Thoracic aorta (tissue), 2 donors: ENCODE measurements around the gene CHMP6. TPM values are rescaled to one million over a fixed set of nuclear protein-coding genes. Genes with fewer than 3 reads are reported as not detected.

ENCODE experiments used
- ATAC-seq: fragments of 150-250 bp; one replicate; pipeline ENCODE4 v1.8.0; 2017; ENCODE audit warnings: low read depth; ENCODE audit not compliant: insufficient number of reproducible peaks, low FRiP score
- DNase-seq: peaks from one replicate; pipeline ENCODE4 v3.0.0-alpha.2; 2020; ENCODE audit warnings: low spot score
- H3K27ac ChIP-seq, 2 donors: fragments of 200-600 bp; sonication (generic); 1 replicate in 1 of 2; 2 replicates in 1 of 2; pipeline ENCODE4 v1.5.1; 2016; ENCODE audit warnings: mild to moderate bottlenecking in 2 of 2, moderate library complexity in 2 of 2
- H3K27me3 ChIP-seq: fragments of 200-600 bp; sonication (generic); replicated peaks from 2 replicates; pipeline ENCODE4 v1.6.0; 2016; ENCODE audit warnings: mild to moderate bottlenecking; ENCODE audit not compliant: insufficient read depth
- H3K36me3 ChIP-seq: fragments of 200-600 bp; sonication (generic); one replicate; pipeline ENCODE4 v1.5.1; 2016
- H3K4me1 ChIP-seq, 2 donors: fragments of 200-600 bp; sonication (generic); 1 replicate in 1 of 2; 2 replicates in 1 of 2; pipeline versions ENCODE4 v1.5.1 to v1.6.0; 2016; ENCODE audit warnings: low read depth in 2 of 2, mild to moderate bottlenecking in 1 of 2; ENCODE audit not compliant: control insufficient read depth in 1 of 2
- H3K4me3 ChIP-seq: fragments of 200-600 bp; sonication (generic); 2 replicates; pipeline ENCODE4 v1.5.1; 2016; ENCODE audit warnings: mild to moderate bottlenecking
- H3K9me3 ChIP-seq: fragments of 200-600 bp; sonication (generic); 2 replicates; pipeline ENCODE4 v1.5.1; 2016
- CTCF ChIP-seq: fragments of 200-600 bp; sonication (generic); IDR thresholded peaks from one replicate; pipeline ENCODE4 v1.5.1; 2019; ENCODE audit warnings: antibody characterized with exemption
- total RNA-seq, 2 donors: library from RNA; depleted of rRNA; stranded (reverse); fragments of >200 nt; gene quantifications; one replicate each; pipeline versions ENCODE4 v1.1.0 to v1.2.3, GENCODE V29; 2016

Gene CHMP6
- total RNA-seq, 2 donors from 2014 or later = 20.2 to 38.0 TPM

- H3K27me3 ChIP-seq = no peaks in the 10 kb centered on the region
- no peak for ATAC-seq
- peaks cover 7 to 15% of the 10 kb centered on the region in 2 donors for H3K4me1 ChIP-seq
- peaks cover 9% of the 10 kb centered on the region for H3K9me3 ChIP-seq
- no peaks in the 10 kb centered on the region for H3K36me3 ChIP-seq
- TF ChIP-seq CTCF = no peak
- DNase-seq = no peak
- no peak overlapping the region for H3K4me3 ChIP-seq
- H3K27ac ChIP-seq = no peak overlapping the region
Observed at GRCh38 chr17:81006891-81007290, 15.2 kb downstream of the CHMP6 start.

- no peak for DNase-seq
- no peak overlapping the region for H3K4me3 ChIP-seq
- H3K9me3 ChIP-seq = peaks cover 9% of the 10 kb centered on the region
- TF ChIP-seq CTCF = no peak
- H3K27me3 ChIP-seq = no peaks in the 10 kb centered on the region
- H3K27ac ChIP-seq = no peak overlapping the region
- no peak for ATAC-seq
- peaks cover 7 to 12% of the 10 kb centered on the region in 2 donors for H3K4me1 ChIP-seq
- H3K36me3 ChIP-seq = no peaks in the 10 kb centered on the region
Observed at GRCh38 chr17:81008140-81008539, 16.5 kb downstream of the CHMP6 start.

GRCh38 chr17:81009136-81009535 is 17.5 kb downstream of the CHMP6 start:
- H3K27ac ChIP-seq = no peak overlapping the region
- H3K4me1 ChIP-seq = peaks cover 4 to 6% of the 10 kb centered on the region in 2 donors

GRCh38 chr17:81010935-81011334 is 19.3 kb downstream of the CHMP6 start:
- Histone ChIP-seq H3K27me3 (no peaks in the 10 kb centered on the region), H3K4me1 (peaks cover 0 to 6% of the 10 kb centered on the region in 2 donors), H3K9me3 (peaks cover 9% of the 10 kb centered on the region), H3K27ac (no peak overlapping the region), H3K4me3 (no peak overlapping the region), H3K36me3 (no peaks in the 10 kb centered on the region)
- DNase-seq = no peak
- no peak for TF ChIP-seq CTCF
- no peak for ATAC-seq

More at GRCh38 chr17:81009136-81009535, 17.5 kb downstream of the CHMP6 start:
- no peaks in the 10 kb centered on the region for H3K27me3 ChIP-seq
- no peak for TF ChIP-seq CTCF
- no peak for ATAC-seq
- no peak overlapping the region for H3K4me3 ChIP-seq
- no peak for DNase-seq
- H3K36me3 ChIP-seq = no peaks in the 10 kb centered on the region
- peaks cover 9% of the 10 kb centered on the region for H3K9me3 ChIP-seq

GRCh38 chr17:81011951-81012350 is 20.3 kb downstream of the CHMP6 start:
- no peak overlapping the region for H3K4me3 ChIP-seq
- no peaks in the 10 kb centered on the region for H3K36me3 ChIP-seq
- no peak for ATAC-seq
- peaks cover 9% of the 10 kb centered on the region for H3K9me3 ChIP-seq
- no peaks in the 10 kb centered on the region for H3K27me3 ChIP-seq
- H3K27ac ChIP-seq = no peak overlapping the region
- TF ChIP-seq CTCF = no peak
- no peak for DNase-seq
- peaks cover 0 to 6% of the 10 kb centered on the region in 2 donors for H3K4me1 ChIP-seq
